NCI-H460 (cell line): Measurements from ENCODE around the gene DOCK2. TPM values are rescaled to one million over a fixed set of nuclear protein-coding genes. Genes with fewer than 3 reads are reported as not detected.
"Not testable (repeated sequence)": the region's sequence is repeated elsewhere in the genome, so short reads cannot be mapped to it uniquely, and the experiment has no call there.

ENCODE experiments used
- DNase-seq: peaks from one replicate; pipeline ENCODE4 v3.0.0-alpha.2; 2016; ENCODE audit warnings: low read depth; ENCODE audit errors: extremely low read depth
- total RNA-seq: library from RNA; depleted of rRNA; stranded (reverse); fragments of >200 nt; shearing (Covaris generic); gene quantifications from 2 replicates; pipeline ENCODE4 v1.2.3, GENCODE V29; 2014

DOCK2 gene
- total RNA-seq, 1 experiment from 2014 or later: 0.79 TPM

DNA sequence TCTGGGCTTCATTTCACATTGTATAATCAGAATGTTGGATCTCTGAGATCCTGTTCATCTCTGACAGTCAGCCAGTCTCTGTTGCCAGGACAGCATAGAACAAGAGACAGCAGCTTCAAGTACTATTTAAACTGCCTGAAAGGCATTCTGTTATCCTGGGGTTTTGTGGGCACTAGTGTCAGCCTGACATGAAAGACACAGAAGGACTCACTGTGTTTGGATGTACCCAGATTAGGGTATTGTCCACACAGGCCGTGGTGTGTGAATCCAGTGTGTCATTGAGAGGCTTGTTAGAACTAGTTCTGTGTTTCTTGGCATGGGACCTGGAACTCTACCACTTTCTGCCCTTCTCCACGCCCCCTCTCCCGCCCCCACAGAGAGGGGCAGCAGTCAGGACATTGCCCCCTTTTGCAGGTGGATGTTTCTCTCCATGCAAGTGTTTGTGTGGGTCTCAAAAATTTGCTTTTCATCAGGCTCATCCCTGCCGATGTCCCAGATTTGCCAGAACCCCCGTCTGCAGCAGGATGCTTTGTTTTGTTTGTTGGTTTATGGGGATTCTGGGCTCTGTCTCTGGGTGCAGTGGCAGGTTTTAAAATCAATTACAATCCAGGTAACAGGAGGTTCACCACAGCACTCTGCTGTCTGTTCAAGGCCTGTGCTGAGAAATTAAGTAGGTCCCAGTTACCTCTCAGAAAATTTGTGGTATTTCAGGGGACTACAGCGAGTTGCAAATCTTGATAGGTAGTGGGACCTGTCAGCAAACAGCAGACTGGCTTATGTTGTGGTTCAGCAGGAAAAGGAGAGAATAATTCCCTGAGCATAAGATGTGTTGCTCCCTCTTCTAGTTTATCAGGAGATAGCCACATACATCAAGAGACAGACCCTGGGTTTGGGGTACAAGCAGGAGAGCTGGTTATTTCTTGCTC lies 144.6 kb downstream of the DOCK2 start:
- no peak for DNase-seq

DNA sequence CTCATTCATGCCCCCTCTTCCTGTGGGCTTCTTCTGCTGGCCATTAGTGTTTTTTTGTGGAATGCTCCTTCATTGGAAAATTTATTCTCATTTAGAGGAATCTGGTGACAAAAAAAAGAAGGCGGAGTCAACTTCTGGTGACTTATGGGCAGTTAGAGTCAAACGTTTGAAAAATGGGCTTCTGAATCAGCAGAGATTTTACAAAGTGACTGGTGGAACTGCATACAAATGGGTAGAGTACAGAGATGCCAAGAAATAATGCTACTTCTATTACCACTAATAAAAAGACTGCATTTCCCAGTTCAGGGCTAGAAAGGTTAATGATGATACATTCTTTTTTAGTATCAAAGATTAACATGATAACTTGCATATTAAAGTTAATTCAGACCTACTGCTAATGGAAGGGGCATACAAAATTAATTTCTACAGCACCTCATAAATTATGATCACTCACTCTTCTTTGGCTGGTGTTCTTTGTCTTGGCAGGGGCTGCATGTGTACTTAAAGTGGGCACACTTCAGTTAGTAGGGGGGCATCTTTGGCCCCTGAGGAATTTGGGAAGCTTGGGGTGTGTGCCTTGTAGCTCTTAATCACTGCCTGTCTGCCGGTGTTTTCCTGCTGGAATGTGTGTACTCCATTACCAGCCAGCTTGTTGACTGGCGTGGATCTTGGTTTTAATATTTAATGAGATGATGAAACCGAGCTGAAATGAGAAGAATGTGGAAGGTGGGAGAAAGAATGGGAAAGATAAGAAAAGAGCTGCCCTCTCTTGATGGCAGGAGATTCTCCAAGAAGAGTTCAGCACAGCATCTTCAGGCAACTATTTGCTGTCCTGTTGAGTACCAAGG lies 148.9 kb downstream of the DOCK2 start:
- peak; percentile 74 for DNase-seq

DNA sequence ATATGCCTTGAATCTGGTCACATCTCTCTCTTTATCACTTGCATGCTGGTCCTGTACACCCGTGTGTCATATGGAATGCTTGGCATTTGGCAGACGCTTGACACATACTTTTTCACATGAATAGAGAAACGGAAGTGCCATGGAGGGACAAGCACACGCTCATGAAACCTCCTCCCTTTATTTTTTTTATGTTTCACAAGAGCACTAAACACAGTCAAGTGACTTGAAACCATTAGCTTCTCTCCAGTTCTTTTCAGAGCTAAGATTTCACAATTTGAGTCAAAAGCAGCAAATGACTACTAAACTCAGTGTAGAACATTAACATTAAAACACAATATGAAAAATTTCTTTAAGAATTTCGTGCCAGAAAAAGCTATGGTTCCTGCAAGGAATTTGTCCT lies 151.1 kb downstream of the DOCK2 start:
- peak; percentile 92 for DNase-seq

DNA sequence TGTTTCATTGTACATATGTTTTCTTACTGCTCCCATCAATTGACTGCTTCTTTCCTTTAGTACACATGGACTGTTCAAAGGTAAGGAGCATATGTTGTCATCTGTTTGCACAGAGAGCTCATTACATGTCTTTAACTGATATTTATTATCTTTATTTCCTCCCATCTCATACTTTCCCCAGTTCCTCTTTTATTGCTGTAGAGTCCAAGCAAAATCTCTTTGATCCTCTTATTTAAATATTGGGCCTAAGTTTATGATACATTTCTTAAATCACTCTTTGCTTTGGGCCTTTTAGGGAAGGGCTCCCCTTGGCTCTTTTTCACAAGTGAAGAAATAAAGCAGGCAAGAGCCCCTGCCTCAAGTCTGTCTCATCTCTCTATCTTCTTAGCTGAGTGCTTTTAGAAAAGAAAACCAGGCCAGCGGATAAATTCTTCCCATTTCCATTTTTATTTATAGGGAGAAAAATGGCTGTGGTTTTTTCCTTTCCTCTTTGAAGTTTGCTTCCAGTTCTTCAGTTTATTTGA lies 152.4 kb downstream of the DOCK2 start:
- DNase-seq: no peak

DNA sequence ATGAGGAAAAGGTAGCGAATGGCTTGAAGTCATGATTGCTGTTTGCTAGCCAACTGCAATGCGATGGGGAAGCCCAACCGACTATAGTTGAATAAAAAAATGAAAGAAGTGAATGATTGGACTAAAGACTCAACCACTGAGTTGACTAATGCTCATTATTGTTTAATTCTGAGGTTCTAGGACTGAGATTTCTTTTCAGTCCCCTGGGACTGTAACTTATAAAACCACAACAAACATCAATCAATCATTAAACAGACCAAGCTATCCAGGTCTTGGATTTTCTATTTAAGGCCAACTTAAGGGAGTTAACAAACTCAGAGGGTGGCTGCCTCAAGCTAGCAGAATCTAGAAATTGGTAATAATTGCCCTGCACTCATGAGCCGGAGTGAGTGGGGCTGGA lies 154.2 kb downstream of the DOCK2 start:
- DNase-seq: no peak

DNA sequence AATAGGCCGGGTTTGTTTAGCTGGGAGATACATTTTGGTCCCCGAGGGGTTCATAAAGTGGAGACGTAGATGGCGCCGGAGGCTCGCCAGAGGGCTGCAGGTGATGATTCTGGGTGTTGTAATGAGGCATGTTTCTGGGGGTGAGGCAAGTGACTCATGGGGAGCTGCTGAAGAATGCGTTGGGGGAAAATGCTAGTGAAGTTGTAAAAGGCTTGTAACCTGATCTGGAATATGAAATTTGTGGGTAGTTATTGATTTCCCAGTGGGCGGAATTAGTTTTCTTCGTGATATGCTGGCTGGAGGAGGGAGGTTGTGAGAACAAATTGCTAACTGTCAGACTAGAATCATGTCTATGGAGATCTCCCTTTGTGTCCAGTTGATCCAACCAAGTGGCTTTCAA lies 158.3 kb downstream of the DOCK2 start:
- DNase-seq: no peak

DNA sequence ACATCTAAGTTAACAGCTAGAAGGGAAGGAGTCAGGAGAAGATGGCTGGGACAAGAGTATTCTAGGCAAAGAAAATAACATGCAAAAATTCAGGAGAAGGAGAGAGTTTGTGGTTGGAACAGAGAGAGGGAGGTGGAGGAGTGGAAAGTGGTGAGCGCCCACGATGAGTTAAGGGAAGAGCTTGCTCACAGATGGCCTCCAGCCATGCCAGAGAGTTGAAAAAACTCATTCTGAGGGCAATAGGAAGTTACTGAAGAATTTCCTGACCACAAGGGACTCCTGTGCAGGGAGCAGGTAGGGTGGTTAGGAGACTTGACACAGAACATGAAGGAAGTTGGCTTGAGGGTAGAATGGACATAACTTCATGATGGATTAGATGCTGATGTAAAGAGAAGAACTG lies 159.7 kb downstream of the DOCK2 start:
- no peak for DNase-seq

DNA sequence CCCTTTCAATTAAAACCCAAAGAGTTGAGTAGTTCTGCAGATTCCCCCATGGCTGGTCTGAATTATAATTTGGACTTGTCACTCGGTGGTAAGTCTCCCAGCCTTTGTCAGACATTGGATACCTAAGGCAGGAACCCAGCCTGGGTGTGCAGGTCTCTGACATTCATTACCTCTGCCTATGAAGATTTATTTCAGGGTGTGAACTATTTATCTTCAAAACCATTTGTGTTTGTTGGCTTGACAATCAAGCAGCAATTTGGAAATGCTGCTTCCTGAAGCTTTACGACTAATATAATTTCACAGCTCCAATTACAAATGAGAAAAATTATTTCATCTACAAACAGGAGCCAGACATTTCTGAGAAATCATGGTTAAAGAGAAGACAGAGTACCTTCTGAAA lies 160.5 kb downstream of the DOCK2 start:
- DNase-seq: no peak

DNA sequence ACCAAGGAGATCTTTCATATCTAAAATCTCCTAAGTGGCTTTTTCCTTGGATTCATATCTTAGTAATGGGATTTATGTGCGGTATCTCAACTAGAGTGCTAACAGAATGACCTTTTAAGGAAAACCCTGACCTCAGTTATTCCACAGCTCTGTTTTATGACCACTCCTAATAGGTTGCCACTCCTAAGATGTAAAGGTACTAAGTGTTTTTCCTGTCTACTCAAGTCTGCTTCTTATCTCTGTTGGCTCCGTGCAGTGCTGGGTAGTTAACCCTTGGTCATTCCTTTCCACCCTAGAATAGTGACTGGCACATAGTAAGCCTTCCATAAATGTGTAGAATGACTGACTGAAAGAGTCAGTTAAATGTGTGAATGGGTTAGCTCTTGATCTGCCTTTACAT lies 161.4 kb downstream of the DOCK2 start:
- no peak for DNase-seq

DNA sequence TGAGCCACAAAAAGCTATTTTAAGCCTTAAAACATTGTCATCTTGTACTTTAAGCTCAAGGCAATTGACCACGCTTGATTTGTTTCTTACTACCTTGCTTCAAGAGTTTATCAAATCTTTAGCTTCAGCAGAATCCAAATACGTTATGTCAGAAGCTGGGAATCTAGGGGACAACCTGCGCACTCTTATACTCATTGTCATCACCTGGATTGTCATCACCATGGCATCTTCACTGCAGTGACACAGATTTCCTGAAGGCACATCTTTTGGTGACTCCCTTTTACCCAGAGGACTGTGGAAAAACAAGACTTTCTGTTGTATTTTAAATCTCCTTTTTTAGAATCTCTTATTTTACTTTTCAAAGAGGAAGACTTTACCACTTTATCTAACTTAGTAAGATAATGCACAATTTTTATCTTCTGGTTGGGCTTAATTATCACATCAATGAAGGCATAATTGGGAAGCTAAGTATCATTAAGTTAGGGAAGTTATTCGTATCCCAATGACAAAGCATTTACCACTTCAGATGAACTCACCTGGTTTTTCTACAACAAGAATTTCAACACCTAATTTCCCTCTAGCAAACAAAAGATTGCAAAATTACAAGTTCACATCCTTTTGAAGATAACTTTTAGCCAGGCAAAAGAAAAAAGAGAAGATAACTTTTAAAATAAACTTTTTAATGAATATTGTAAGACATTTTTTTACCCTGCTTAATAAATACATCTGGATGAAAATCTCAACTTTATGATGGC lies 162.0 kb downstream of the DOCK2 start:
- DNase-seq: no peak

DNA sequence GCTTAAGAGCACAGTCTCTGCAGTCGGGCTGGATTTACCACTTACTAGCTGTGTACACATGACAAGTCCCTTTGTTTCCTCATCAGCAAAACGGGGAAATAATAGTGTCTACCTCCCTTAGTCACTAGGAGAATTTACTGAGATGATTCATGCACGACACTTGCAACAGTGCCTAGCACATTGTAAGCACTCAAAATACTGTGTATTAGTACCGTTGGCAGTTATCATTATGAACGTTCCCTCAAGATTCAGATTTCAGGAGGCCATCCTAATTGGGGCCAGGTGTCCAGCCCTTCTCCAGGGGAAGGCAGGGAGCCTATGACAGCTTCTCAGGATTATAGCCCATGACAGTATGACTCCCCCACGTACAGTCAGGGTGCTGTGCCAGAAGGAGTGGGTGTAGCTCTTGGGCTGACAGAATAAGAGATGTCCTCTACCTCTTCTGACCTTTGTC lies 164.3 kb downstream of the DOCK2 start:
- no peak for DNase-seq

DNA sequence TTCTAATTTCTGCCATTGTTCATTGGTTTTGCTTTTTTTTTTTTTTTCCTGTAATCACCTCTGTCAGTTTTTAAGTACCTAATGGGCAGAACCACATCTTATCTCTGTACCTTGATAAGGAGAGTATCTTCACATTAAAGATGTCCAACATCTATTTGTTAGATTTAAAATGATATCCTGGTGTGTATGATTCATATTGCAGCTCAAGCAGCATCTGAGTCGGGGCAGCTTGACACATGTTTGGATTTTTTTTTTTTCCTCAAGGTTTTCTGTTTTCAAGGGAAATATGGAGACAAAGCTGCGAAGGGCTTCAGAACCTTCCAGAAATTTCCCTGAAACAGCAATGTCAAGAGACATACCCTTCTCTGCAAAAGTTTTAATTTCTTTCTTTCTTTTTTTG lies 164.7 kb downstream of the DOCK2 start:
- no peak for DNase-seq

DNA sequence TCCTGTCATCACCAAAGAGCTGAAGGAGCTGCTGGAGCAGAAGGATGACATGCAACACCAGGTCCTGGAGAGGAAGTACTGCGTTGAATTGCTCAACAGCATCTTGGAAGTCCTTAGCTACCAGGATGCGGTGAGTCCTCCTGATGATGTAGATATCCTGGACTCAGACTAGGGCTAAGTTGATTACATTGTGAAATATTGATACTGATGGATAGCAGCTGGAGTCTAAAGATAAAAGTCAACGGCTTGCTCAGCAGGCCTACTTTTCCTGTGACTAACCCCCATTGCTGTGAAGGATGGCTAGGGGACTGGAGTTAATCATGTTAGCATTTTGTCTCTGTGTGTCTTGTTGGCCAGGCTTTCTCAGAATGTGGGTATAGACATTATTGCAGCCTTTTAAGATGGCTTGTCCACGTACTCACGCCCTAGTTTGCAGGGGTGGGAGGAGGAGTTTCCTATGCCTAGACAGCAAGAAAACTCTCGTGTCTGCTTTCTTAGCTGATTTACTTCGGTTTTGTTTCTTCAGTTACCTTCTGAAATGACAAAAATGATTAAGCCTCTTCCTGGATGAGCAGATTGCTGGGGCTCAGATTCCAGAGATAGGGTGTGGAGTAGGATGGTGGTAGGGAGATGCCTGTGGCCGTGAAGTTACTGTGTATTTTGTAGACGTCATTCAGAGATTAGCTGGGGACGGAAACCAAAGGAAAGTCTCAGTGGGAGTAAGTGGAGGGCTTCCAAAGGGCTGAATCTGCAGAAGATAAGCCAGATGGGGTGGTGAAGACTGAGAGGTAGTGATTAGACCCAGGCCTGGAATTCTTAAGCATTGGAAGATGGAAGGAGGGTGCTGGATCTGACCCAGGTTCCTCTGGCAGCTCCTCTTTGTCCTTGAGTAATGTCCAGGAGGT lies 166.3 kb downstream of the DOCK2 start:
- peak; percentile 52 for DNase-seq

DNA sequence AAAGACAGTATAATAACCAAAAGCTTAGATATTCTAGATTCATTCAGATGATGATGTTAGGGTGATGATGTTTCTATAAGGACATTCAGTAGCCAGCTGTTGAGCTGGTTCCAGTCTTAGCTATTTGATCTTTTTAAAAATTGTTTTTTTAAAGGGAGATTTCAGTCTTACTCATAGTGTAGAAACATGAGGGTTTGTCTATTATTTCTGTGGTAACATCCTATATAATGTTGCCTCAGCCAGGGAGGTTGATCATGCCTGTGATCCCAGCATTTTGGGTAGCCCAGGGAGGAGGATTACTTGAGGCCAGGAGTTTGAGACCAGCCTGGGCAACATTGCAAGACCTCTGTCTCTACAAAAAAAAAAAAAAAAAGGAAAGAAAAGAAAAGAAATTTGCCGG lies 167.8 kb downstream of the DOCK2 start:
- no peak for DNase-seq

DNA sequence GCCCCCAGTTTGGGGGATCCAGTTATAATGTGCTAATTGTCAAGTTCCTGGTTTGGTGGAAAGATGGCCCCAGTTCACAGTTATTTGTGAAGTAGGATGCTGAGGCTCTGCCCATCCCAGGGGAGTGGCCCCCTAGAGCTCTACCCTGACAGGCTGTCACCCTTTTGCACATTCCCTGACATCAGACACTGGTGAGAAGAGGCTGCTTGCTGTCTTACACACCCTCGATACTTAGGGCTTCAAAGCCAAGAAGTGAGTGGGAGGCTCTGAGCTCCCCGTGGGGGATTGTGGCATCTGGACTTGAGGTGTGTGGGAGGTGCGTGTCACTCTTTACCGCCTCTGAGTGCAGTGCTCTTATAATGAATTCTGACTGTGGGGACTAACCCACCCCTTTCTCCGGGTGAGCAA lies 168.5 kb downstream of the DOCK2 start:
- DNase-seq: peak; percentile 72

DNA sequence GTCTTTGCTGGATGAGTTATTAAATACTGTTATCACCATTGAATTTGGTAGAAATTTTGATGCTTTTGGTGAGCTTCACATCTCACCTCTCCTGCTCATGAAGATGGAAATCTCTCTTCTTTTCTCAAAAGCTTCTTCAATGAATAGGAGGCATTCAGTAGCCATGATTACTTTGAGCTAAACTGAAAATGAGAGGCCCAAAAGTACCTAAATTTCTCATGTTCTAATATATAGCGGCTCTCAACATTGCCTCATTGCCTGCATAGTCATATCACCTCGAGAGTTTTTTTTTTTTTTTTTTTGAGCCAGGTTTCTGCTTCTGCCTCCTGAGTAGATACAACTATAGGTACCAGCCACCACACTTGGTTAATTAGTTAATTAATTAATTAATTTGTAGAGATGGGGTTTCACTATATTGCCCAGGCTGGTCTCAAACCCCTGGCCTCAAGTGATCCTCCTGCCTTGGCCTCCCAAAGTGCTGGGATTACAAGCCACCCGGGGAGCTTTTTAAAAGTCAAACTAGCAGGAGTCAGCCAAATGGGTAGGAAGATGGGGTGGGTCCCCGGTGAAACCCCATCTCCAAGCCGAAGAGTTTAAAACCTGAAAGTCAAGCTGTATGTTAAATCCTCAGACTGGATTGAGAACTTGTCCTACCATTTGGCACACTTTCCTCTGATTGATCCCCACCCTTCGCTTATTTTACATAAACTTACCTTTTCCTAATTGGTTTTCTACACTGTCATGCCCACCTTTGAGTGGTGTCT lies 169.0 kb downstream of the DOCK2 start:
- DNase-seq: no peak

DNA sequence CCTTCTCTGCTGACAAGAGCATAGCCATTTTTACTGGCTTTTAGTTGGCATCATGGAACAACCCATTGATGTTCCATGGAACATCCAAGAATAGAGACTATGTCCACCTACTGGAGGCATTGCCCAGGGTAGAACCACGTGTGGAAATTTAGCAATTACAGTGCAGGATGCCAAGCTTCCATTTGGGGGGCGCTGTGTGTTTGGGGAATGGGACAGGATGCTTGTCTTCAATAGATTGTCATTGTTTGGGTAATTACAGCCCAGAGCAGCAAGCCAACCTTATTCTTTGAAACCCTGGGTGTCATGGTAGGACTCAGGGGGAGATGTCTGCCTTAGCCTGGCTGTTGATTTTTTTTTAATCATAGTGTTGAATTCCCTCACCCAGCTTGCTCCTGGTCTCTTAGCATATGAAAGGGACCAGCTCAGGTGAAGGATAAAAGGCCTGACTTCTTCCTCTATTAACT lies 171.1 kb downstream of the DOCK2 start:
- DNase-seq: no peak

DNA sequence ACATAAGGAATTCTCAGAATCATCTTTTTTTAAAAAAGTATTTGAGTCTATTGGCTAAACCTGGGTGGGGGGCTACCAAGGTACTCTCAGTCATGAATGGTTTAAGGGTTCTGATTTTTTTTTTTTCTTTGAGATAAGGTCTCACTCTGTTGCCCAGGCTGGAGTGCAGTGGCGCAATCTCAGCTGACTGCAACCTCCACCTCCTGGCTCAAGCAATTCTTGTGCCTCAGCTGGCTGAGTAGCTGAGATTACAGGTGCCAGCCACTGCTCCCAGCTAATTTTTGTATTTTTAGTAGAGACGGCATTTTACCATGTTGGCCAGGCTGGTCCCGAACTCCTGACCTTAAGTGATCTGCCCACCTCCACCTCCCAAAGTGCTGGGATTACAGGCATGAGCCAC lies 171.8 kb downstream of the DOCK2 start:
- not testable (repeated sequence) for DNase-seq

DNA sequence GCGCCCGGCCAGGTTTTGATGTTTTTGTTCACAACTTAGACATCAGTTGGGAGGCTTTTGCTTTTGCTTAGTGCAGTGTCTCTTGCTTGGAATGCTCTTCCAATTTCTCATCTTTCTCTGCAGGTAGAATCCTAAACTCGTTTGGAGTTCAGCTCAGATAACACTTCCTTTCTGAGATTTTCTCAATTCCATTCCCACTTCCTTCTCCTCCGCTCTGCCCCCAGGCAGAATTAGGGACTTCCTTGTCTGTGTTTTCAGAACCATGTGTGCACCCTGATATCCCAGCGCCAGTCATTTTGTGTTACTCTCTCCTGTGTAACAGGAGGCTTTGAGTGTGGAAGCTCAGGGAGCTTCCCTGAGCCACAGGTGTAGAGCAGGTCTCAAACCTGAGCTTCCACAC lies 172.2 kb downstream of the DOCK2 start:
- DNase-seq: no peak
